Measurements from ENCODE around the gene KSR1. TPM values are rescaled to one million over a fixed set of nuclear protein-coding genes. Genes with fewer than 3 reads are reported as not detected.

KSR1 gene
- total RNA-seq, 2 experiments from 2014 or later, result 53.9 to 58.2 TPM

DNA sequence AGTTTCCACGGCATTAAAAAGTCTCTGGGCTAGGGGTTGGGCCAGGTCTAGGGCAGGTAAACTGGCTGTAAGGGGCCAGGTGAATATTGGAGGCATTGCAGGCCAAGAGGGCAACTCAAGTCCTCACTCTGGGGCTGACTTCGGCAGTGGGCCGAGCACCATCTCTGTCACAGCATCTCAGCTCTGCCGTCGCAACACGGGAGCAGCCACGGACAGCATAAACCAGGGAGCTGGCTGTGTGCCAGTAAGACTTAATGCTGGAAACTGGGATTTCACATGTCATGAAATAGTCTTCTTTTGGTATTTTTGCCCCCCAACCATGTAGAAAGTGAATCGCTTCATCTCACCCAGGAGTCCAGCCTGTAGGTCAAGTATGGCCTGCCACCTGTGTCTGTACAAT is 162.2 kb downstream of the KSR1 start:
- no peak for DNase-seq
- no peaks in the 10 kb centered on the region for H3K27me3 Mint-ChIP-seq
- CTCF ChIA-PET, result interaction anchor here (12.1 kb wide), 1 partner anchor 17 kb away, joined by 109 read pairs; no protein-coding TSS in a partner anchor
- POLR2A ChIA-PET, result interaction anchor here (0.7 to 1.1 kb wide), 2 partner anchors 14 to 64 kb away, joined by 3 read pairs; no protein-coding TSS in a partner anchor
- peaks cover 31% of the 10 kb centered on the region for H3K4me1 Mint-ChIP-seq (ENCODE audit: low read depth)
- peaks cover 62% of the 10 kb centered on the region for H3K36me3 Mint-ChIP-seq (ENCODE audit: low read depth)
- TF ChIP-seq, protein P1, sequence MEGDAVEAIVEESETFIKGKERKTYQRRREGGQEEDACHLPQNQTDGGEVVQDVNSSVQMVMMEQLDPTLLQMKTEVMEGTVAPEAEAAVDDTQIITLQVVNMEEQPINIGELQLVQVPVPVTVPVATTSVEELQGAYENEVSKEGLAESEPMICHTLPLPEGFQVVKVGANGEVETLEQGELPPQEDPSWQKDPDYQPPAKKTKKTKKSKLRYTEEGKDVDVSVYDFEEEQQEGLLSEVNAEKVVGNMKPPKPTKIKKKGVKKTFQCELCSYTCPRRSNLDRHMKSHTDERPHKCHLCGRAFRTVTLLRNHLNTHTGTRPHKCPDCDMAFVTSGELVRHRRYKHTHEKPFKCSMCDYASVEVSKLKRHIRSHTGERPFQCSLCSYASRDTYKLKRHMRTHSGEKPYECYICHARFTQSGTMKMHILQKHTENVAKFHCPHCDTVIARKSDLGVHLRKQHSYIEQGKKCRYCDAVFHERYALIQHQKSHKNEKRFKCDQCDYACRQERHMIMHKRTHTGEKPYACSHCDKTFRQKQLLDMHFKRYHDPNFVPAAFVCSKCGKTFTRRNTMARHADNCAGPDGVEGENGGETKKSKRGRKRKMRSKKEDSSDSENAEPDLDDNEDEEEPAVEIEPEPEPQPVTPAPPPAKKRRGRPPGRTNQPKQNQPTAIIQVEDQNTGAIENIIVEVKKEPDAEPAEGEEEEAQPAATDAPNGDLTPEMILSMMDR (IDR thresholded peaks at IDR 0.05), result no peak
- no peaks in the 10 kb centered on the region for H3K9me3 Mint-ChIP-seq
- no peak for ATAC-seq
- intact Hi-C loops (cut with micrococcal nuclease), result no loop called here
- H3K27ac Mint-ChIP-seq, result peak overlapping the region; percentile 38
- H3K4me3 Mint-ChIP-seq, result no peak overlapping the region

DNA sequence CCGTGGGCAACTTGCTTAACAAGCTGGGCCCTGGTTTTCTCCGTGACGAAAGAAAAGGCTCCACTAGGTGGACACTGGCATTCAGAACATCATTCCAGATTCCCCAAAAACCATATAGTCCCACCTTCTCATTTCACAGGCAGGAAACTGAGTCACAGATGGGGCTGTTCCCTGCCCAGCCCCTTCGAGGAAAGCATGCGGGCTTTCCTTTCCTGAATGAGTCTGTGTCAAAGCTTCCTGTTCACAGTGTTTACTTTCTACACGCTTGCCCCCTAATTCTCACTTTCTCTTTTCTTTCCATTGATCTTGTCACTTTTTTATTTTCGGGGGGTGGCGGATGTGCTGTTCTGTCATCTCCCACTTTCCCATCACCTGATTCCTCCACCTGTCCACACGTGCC is 164.5 kb downstream of the KSR1 start:
- Mint-ChIP-seq H3K9me3 (no peaks in the 10 kb centered on the region), H3K4me3 (no peak overlapping the region), H3K27me3 (no peaks in the 10 kb centered on the region), H3K36me3 (ENCODE audit: low read depth) (peaks cover 48% of the 10 kb centered on the region), H3K4me1 (ENCODE audit: low read depth) (peaks cover 25% of the 10 kb centered on the region), H3K27ac (peak overlapping the region; percentile 20)
- no peak for DNase-seq
- intact Hi-C loops (cut with micrococcal nuclease), result no loop called here
- ATAC-seq, result peak; percentile 50
- TF ChIP-seq, protein P1 (IDR thresholded peaks at IDR 0.05), result no peak
- ChIA-PET CTCF (interaction anchor here (1.0 to 12.1 kb wide), 5 partner anchors 19 to 267 kb away, joined by 3 to 109 read pairs (median 3); no protein-coding TSS in a partner anchor), POLR2A (no interaction called here)

DNA sequence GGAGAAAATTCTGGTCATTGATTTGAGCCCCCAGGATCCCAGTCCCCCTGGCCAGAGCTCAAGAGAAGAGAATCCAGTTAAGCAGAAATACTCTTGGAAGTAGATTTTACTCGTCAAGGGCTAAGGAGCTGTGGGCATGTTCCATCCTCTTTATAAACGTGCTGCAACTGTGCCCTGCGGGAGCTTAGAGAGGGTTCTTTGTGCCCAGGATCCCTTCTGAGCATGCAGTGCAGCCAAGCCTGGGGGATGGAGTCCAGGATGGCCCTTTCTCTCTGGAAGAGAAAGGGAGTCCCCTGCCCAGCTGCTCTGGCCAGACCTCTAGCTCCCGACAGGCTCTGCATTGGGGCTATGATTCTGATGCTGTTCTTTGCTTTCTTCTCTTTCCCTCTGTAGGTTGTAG is 165.3 kb downstream of the KSR1 start:
- ATAC-seq (no peak), DNase-seq (no peak)
- Mint-ChIP-seq H3K4me3 (no peak overlapping the region), H3K9me3 (no peaks in the 10 kb centered on the region), H3K4me1 (ENCODE audit: low read depth) (peaks cover 17% of the 10 kb centered on the region), H3K27ac (no peak overlapping the region), H3K27me3 (no peaks in the 10 kb centered on the region), H3K36me3 (ENCODE audit: low read depth) (peaks cover 45% of the 10 kb centered on the region)
- ChIA-PET CTCF (interaction anchor here (1.0 to 12.1 kb wide), 3 partner anchors 20 to 241 kb away, joined by 3 to 109 read pairs (median 7); no protein-coding TSS in a partner anchor), POLR2A (interaction anchor here (0.7 kb wide), 1 partner anchor 9 kb away, joined by 3 read pairs; the partner anchor contains the start of gene LGALS9)
- TF ChIP-seq, protein P1 (IDR thresholded peaks at IDR 0.05), result no peak
- intact Hi-C loops (cut with micrococcal nuclease), result no loop called here

DNA sequence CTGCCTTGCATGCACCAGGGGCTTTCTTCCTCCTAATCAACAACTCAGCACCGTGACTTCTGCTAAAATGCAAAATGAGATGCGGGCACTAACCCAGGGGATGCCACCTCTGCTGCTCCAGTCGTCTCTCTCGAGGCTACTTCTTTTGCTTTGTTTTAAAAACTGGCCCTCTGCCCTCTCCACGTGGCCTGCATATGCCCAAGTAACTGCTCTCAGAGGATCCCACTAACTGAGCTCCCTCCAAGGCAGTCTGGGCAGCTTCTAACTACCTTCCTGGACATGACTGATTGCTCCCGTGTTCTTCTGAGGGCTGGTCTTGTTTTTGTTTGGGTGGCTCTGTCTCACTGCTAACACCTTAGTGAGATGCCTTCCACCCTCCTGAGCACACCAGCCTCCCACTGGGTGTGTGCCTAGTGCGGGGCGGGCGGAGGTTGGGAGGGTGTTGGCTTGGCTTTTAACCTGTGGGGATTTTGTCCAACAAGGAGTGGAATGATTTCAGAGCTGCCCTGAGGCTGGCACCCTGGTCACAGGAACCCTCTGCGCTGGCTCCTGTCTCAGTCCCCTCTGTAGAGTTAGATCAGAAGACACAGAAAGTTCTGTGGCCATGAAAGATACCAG is 165.8 kb downstream of the KSR1 start:
- Mint-ChIP-seq H3K36me3 (ENCODE audit: low read depth) (peaks cover 40% of the 10 kb centered on the region), H3K4me3 (no peak overlapping the region), H3K9me3 (no peaks in the 10 kb centered on the region), H3K4me1 (ENCODE audit: low read depth) (peaks cover 12% of the 10 kb centered on the region), H3K27ac (no peak overlapping the region), H3K27me3 (no peaks in the 10 kb centered on the region)
- CTCF ChIA-PET, result interaction anchor here (1.9 to 12.1 kb wide), 2 partner anchors 20 to 30 kb away, joined by 4 to 109 read pairs; no protein-coding TSS in a partner anchor
- DNase-seq (no peak), ATAC-seq (no peak)
- intact Hi-C loops (cut with micrococcal nuclease), result no loop called here
- POLR2A ChIA-PET, result no interaction called here
- TF ChIP-seq, protein P1 (IDR thresholded peaks at IDR 0.05), result no peak

DNA sequence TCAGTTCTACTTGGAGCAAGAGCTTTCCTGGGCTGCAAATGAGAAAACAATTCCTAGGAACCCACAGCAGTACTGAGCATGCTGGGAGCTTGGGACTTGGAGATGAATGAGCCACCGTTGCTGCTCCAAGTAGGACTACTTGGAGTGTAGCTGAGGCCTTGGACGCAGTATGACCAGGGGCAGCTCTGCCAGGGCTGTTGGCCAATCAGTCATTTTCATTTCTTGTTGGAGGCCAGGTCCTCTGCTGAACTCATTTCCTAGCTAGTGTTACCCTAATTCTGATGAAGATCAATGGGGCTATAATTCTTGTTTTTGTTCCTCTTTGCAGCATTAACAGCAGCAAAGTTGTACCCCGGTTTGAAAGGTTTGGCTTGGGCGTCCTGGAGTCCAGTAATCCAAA is 166.7 kb downstream of the KSR1 start:
- Mint-ChIP-seq H3K36me3 (ENCODE audit: low read depth) (peaks cover 35% of the 10 kb centered on the region), H3K4me3 (no peak overlapping the region)

More for the DNA sequence above, 166.7 kb downstream of the KSR1 start:
- TF ChIP-seq, protein P1 (IDR thresholded peaks at IDR 0.05), result no peak
- Mint-ChIP-seq H3K27ac (no peak overlapping the region), H3K4me1 (ENCODE audit: low read depth) (peaks cover 12% of the 10 kb centered on the region), H3K27me3 (no peaks in the 10 kb centered on the region), H3K9me3 (no peaks in the 10 kb centered on the region)
- intact Hi-C loops (cut with micrococcal nuclease), result no loop called here
- ATAC-seq (no peak), DNase-seq (no peak)
- CTCF ChIA-PET, result interaction anchor here (1.9 to 12.1 kb wide), 2 partner anchors 21 to 29 kb away, joined by 4 to 109 read pairs; no protein-coding TSS in a partner anchor
- POLR2A ChIA-PET, result no interaction called here
